Sigmoid colon (tissue), 4 donors: ENCODE measurements around the gene LRRIQ1.

Experiments
- EP300 ChIP-seq, 4 donors: sonication (generic); formaldehyde crosslinking; IDR thresholded peaks; one replicate each; pipeline ENCODE4 v1.6.1; 2017; ENCODE audit warnings: antibody characterized with exemption in 4 of 4
- POLR2A ChIP-seq, 2 donors: fragments of 450-650 bp; IDR thresholded peaks; one replicate each; pipeline ENCODE4 v1.6.1; 2016; ENCODE audit warnings: antibody characterized with exemption in 2 of 2, mild to moderate bottlenecking in 2 of 2, moderate library complexity in 2 of 2
- TF ChIP-seq, protein P1 (sequence below), 4 experiments: fragments of 450-650 bp in 3 of 4; fragments of 200-600 bp in 1 of 4; IDR thresholded peaks; one replicate each; pipeline ENCODE4 v1.5.1; 2016 to 2019; ENCODE audit warnings: antibody characterized with exemption in 4 of 4, mild to moderate bottlenecking in 3 of 4, moderate library complexity in 2 of 4

DNA sequence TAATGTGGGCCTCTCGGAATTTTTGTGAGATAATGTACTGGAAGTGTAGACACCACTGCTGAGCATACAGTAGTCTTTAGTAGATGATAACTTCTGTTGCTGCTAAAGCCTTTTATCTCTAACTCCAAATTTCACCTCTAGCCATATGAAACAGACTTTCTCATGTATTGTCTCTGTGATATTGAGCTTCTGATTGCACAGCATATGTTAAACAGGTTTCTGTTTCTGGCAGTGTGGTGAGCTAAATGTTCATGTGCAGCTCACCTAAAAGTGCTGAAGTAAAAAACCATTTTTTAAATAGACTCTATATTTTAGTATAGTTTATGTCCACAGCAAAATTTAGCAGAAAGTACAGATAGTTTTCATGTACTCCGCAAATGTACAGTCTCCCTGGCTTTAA, 154.6 kb downstream of the LRRIQ1 start:
- TF ChIP-seq, protein P1, sequence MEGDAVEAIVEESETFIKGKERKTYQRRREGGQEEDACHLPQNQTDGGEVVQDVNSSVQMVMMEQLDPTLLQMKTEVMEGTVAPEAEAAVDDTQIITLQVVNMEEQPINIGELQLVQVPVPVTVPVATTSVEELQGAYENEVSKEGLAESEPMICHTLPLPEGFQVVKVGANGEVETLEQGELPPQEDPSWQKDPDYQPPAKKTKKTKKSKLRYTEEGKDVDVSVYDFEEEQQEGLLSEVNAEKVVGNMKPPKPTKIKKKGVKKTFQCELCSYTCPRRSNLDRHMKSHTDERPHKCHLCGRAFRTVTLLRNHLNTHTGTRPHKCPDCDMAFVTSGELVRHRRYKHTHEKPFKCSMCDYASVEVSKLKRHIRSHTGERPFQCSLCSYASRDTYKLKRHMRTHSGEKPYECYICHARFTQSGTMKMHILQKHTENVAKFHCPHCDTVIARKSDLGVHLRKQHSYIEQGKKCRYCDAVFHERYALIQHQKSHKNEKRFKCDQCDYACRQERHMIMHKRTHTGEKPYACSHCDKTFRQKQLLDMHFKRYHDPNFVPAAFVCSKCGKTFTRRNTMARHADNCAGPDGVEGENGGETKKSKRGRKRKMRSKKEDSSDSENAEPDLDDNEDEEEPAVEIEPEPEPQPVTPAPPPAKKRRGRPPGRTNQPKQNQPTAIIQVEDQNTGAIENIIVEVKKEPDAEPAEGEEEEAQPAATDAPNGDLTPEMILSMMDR (IDR thresholded peaks at IDR 0.05): no peak
- TF ChIP-seq POLR2A (IDR thresholded peaks at IDR 0.05): no peak
- TF ChIP-seq EP300 (IDR thresholded peaks at IDR 0.05): no peak
